ENCODE results near the gene NAP1L4.

NAP1L4 gene, protein sequence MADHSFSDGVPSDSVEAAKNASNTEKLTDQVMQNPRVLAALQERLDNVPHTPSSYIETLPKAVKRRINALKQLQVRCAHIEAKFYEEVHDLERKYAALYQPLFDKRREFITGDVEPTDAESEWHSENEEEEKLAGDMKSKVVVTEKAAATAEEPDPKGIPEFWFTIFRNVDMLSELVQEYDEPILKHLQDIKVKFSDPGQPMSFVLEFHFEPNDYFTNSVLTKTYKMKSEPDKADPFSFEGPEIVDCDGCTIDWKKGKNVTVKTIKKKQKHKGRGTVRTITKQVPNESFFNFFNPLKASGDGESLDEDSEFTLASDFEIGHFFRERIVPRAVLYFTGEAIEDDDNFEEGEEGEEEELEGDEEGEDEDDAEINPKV

GRCh38 chr11:2992234-2992996, at the start of gene NAP1L4:
NAP1L4 (minus strand) TSS chr11:2992329; CDS start chr11:2979220, 13,109 bp downstream.
- DNase-seq: peak; percentile 97

DNA sequence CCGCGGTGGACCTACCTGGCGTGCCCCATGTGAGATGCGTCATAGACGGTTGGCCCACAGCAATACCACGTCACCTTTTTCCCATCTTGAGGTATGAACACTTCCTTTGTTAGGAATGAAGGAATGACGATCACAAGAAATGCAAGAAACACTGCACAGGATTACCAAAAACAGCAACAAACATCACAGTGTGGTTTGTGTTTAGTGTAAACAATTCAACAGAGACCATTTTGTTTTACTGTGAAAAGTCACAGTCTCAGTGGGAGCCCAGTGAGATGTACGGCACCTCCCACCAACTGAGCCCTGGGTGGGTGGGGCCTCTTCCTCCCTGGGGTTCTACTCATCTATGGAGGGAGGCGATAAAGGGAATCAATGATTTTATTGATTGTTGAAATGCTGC, 48.8 kb upstream of the NAP1L4 start:
- DNase-seq: no peak

GRCh38 chr11:3037945-3038271, 45.8 kb upstream of the NAP1L4 start:
- DNase-seq: no peak

- peak; percentile 80 for DNase-seq
These were observed 45.2 kb upstream of the NAP1L4 start for GRCh38 chr11:3037040-3037944.

GRCh38 chr11:3036419-3036818, 44.3 kb upstream of the NAP1L4 start:
- DNase-seq: no peak

DNA sequence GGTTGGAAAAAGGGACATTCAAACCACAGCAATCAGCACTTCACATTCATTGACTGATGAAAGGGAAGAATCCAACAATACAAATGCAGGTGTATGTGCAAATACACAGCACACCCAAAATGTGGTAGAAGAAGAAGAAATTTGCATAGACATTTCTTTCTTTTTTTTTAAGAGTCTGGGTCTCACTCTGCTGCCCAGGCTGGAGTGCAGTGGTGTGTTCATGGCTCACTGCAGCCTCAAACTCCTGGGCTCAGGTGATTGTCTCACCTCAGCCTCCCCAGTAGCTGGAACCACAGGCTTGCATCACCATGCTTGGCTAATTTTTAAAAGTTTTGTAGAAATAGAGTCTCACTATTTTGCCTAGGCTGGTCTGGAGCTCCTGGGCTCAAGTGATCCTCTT, 43.2 kb upstream of the NAP1L4 start:
- DNase-seq: no peak

DNA sequence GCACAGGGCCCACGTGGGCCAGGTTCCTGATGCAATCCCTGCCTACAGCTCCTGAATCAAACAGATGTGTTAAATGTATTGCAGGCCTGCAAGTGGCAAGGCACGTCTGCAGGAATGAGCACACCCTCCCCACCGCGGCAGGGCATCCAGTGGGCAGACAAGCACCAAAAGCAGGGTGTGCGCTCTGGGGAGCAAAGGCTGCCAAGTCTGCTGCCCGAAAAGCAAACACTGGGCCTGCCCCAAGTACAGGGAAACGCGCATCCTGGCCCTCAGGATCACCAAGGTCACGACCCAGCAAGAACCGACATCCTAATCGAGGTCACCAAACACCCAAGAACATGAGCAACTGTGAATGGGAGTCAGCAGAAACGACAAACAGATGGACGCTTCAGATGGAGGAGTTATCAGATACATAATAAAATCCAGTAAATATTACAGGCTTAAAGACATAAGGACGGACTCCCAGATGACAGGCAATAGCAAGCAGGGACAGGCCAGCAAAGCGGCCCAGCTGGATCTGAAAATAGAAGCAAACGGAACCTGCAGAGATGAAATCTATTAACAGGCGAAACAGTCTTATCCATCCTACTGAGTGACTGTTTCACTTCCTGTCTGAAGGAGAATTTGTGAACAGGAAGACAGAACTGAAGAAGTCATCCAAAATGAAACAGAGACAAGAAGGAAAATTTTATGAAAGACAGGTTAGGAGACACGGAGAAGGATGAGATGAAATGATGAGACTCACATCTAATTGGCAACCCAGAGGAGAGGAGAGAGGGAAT, 38.4 kb upstream of the NAP1L4 start:
- DNase-seq: no peak

DNA sequence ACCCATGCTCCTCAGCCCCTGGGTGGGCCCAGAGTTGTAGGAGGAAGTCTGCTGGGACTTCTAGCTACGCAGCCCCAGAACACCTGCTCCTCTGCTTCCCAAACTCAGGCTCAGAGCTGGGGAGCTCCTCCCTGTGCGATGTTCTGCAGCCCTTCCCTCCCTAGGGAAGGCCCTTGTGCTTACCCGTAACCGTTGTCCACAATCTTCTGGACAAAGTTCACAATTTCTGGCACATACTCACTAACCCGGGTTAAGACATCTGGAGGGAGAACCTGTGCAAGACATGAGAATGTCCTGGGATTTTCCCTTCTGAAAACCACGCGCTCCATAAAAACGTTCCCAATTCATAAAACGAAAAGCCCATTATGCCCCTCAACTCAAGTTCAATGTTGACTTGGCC, 36.7 kb upstream of the NAP1L4 start:
- DNase-seq: no peak

GRCh38 chr11:3026803-3027202, 34.7 kb upstream of the NAP1L4 start:
- DNase-seq: no peak

- DNase-seq: no peak
These were observed 30.9 kb upstream of the NAP1L4 start for GRCh38 chr11:3022982-3023381.

DNA sequence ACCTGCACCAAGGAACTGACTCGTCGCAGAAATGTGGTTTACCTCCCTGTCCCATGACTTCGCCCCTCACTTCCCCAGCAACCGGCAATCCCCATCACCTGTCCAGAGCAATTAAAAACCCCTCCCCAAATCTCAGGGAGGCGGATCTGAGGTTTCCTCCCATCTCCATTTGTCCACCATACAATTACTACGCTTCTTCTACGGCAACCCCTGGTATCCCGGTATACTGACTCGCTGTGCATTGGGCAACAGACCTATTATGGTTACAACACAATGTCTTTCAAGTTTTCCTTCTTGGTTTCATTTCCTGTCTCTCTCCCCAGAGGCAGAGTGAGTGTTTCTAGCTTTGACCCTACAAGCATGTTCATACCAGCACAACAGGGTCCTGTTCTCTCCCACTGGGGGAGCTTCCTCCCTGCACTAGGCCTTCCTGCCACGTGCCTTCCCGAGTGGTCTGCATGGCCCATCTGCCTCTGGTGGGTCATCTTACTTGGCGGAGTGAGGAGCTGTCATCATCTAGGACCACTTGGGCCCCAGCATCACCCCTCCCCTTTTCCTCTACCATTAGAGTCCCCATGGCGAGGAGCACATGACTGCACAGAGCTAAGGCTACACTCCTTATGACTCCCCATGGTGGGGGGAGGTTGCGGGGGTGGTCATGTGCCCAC, 30.3 kb upstream of the NAP1L4 start:
- no peak for DNase-seq

DNA sequence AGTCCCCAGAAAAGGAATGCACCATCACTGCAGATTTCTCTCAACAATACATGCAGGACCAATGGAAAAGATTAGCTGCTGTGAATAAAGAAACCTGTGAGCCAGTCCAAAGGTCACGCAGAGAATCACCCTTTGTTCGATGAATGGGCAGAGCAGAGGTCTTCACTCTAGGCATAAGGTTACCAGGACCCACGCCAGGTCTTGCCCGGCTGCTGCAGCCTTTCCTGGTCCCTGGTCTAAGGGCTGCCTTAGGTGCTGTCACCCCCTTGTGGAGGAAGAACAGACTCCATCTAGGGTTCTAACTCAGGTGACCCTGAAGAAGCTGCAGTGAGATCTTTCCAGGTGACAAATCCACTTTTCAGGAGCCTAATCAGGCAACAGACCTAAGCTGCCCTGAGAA, 29.0 kb upstream of the NAP1L4 start:
- DNase-seq: no peak

DNA sequence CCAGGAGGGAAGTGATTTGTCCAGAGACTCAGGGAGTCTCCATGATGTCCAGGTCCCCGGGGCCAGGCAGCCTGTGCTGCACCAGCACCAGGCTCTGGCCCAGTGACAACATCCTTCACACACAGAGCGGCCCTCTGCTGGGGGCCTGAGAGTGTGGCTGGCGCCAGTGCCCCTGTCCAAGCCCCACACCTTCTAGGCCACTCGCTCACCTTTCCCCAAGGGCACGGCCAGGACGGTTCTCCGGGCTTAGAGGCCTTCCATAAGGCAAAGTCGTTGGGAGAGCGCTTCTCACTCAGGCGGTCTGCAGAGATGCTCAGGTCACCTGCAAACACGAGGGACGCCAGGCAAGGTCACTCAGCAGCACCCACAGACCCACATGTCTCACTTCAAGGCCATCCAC, 27.9 kb upstream of the NAP1L4 start:
- DNase-seq: no peak

- DNase-seq: no peak
These were observed 26.5 kb upstream of the NAP1L4 start for GRCh38 chr11:3018596-3018995.

- DNase-seq: no peak
These were observed 24.7 kb upstream of the NAP1L4 start for GRCh38 chr11:3016861-3017260.

DNA sequence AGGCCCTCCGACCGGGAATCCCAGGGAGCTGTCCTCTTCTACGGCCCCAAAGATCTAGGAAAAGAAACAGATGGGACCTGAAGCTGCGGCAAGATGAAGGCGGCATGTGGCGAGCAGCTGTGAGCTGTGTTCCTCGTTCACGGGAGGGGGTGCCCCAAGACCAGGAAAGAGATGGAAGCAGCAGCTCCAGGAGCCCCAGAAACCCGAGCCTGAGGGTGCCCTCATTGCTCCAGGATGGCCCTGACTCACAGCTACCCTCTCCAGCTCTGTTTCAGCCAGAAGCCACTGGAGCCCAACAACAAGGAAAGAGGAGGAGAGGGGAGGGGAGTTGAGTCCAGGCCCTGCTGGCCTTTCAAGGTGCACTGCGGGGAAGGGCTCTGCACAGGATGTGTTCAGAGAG, 23.7 kb upstream of the NAP1L4 start:
- DNase-seq: no peak

DNA sequence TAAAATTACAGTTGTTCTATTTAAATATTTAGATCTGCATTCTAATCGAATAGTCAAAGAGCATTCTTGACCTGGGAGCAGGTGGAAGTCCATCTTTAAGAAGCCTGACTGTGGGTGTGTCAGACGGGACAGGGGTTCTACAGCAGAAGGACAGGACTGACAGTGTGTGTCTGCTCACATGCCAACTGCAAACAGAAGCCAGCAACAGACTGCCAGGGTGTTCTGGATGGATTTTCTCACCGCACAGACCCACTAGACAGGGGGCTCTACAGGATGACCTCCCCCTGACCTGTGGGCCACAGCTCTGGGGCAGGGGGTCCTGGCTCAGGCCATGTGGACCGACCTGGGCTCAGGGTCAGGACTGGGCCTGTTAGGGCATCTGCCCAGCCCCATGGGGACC, 22.8 kb upstream of the NAP1L4 start:
- DNase-seq: no peak

- no peak for DNase-seq
These were observed 22.2 kb upstream of the NAP1L4 start for GRCh38 chr11:3014057-3014938.

GRCh38 chr11:3011891-3012885, 20.1 kb upstream of the NAP1L4 start:
- no peak for DNase-seq

Measured in femur (tissue), 1 donor.